BLaER1 (cell line): ENCODE results near the gene TIE1.

Experiments used
- H3K27ac ChIP-seq: shearing (Covaris generic); formaldehyde crosslinking; 2 replicates; pipeline ENCODE4 v1.8.1; 2022
- H3K27me3 ChIP-seq: shearing (Covaris generic); formaldehyde crosslinking; 2 replicates; pipeline ENCODE4 v1.8.1; 2022
- H3K36me3 ChIP-seq: shearing (Covaris generic); formaldehyde crosslinking; 2 replicates; pipeline ENCODE4 v1.8.1; 2022
- H3K4me1 ChIP-seq: shearing (Covaris generic); formaldehyde crosslinking; 2 replicates; pipeline ENCODE4 v1.8.1; 2022
- H3K4me2 ChIP-seq: shearing (Covaris generic); formaldehyde crosslinking; 2 replicates; pipeline ENCODE4 v1.8.1; 2022
- H3K4me3 ChIP-seq: shearing (Covaris generic); formaldehyde crosslinking; 2 replicates; pipeline ENCODE4 v1.8.1; 2022
- H3K9ac ChIP-seq: shearing (Covaris generic); formaldehyde crosslinking; 2 replicates; pipeline ENCODE4 v1.8.1; 2022
- H3K9me3 ChIP-seq: shearing (Covaris generic); formaldehyde crosslinking; 2 replicates; pipeline ENCODE4 v1.8.1; 2022
- H4K20me1 ChIP-seq: shearing (Covaris generic); formaldehyde crosslinking; 2 replicates; pipeline ENCODE4 v1.8.1; 2022
- Cebpa-rat ChIP-seq: shearing (Covaris generic); IDR thresholded peaks from 2 replicates; pipeline ENCODE4 v1.8.1; 2022

TIE1 gene

GRCh38 chr1:43358121-43358745 lies 57.5 kb downstream of the TIE1 start:
- Histone ChIP-seq H3K9me3 (no peaks in the 10 kb centered on the region), H4K20me1 (peaks cover 38% of the 10 kb centered on the region), H3K36me3 (peaks cover 37% of the 10 kb centered on the region), H3K9ac (peak overlapping the region; percentile 94), H3K4me2 (peak overlapping the region; percentile 93), H3K27ac (peak overlapping the region; percentile 87), H3K4me3 (peak overlapping the region; percentile 82), H3K4me1 (peaks cover 43% of the 10 kb centered on the region), H3K27me3 (no peaks in the 10 kb centered on the region)
- no peak for TF ChIP-seq Cebpa-rat

- Histone ChIP-seq H3K27me3 (no peaks in the 10 kb centered on the region), H3K36me3 (peaks cover 45% of the 10 kb centered on the region), H3K4me3 (peak within 1 kb of the TSS; percentile 82), H3K27ac (peak within 1 kb of the TSS; percentile 87), H4K20me1 (peaks cover 38% of the 10 kb centered on the region), H3K4me1 (peaks cover 47% of the 10 kb centered on the region), H3K4me2 (peak within 1 kb of the TSS; percentile 93), H3K9me3 (no peaks in the 10 kb centered on the region), H3K9ac (peak within 1 kb of the TSS; percentile 94)
- no peak for TF ChIP-seq Cebpa-rat
These were observed 58.2 kb downstream of the TIE1 start, which contains the start of gene CDC20 for GRCh38 chr1:43358746-43359693. Gene CDC20 (plus strand): TSS chr1:43358981. CDS start chr1:43359216, 235 bp downstream.

- H3K36me3 ChIP-seq = peaks cover 52% of the 10 kb centered on the region
- no peaks in the 10 kb centered on the region for H3K9me3 ChIP-seq
- peaks cover 38% of the 10 kb centered on the region for H4K20me1 ChIP-seq
- TF ChIP-seq Cebpa-rat = no peak
- peak overlapping the region; percentile 82; the same call in 1 of the 2 replicates for H3K27ac ChIP-seq
- H3K4me1 ChIP-seq = peaks cover 47% of the 10 kb centered on the region
- peak overlapping the region; percentile 89 for H3K4me2 ChIP-seq
- peak overlapping the region; percentile 84 for H3K9ac ChIP-seq
- peak overlapping the region; percentile 82 for H3K4me3 ChIP-seq
- H3K27me3 ChIP-seq = no peaks in the 10 kb centered on the region
These were observed 58.9 kb downstream of the TIE1 start for GRCh38 chr1:43359696-43360095.

- TF ChIP-seq Cebpa-rat = no peak
- Histone ChIP-seq H3K4me3 (peak overlapping the region; percentile 82), H3K9ac (peak overlapping the region; percentile 35; the same call in 1 of the 2 replicates), H3K27me3 (no peaks in the 10 kb centered on the region), H3K27ac (no peak overlapping the region), H3K4me2 (peak overlapping the region; percentile 89), H3K36me3 (peaks cover 61% of the 10 kb centered on the region), H3K4me1 (peaks cover 51% of the 10 kb centered on the region), H3K9me3 (no peaks in the 10 kb centered on the region), H4K20me1 (peaks cover 42% of the 10 kb centered on the region)
These were observed 59.8 kb downstream of the TIE1 start for GRCh38 chr1:43360616-43361015.

- peaks cover 54% of the 10 kb centered on the region for H4K20me1 ChIP-seq
- peaks cover 65% of the 10 kb centered on the region for H3K36me3 ChIP-seq
- H3K27ac ChIP-seq = no peak overlapping the region
- H3K4me2 ChIP-seq = no peak overlapping the region
- no peak overlapping the region for H3K4me3 ChIP-seq
- H3K9me3 ChIP-seq = no peaks in the 10 kb centered on the region
- no peak overlapping the region for H3K9ac ChIP-seq
- TF ChIP-seq Cebpa-rat = no peak
- peaks cover 56% of the 10 kb centered on the region for H3K4me1 ChIP-seq
- no peaks in the 10 kb centered on the region for H3K27me3 ChIP-seq
These were observed 62.6 kb downstream of the TIE1 start for GRCh38 chr1:43363283-43363934.

GRCh38 chr1:43363935-43364525 lies 63.2 kb downstream of the TIE1 start:
- Histone ChIP-seq H3K27me3 (no peaks in the 10 kb centered on the region), H3K4me1 (peaks cover 62% of the 10 kb centered on the region), H3K27ac (no peak overlapping the region), H3K9ac (no peak overlapping the region), H3K4me2 (no peak overlapping the region), H3K9me3 (no peaks in the 10 kb centered on the region), H3K4me3 (no peak overlapping the region), H4K20me1 (peaks cover 53% of the 10 kb centered on the region), H3K36me3 (peaks cover 65% of the 10 kb centered on the region)
- no peak for TF ChIP-seq Cebpa-rat

GRCh38 chr1:43365678-43366077 lies 64.9 kb downstream of the TIE1 start:
- peaks cover 54% of the 10 kb centered on the region for H3K36me3 ChIP-seq
- no peaks in the 10 kb centered on the region for H3K9me3 ChIP-seq
- peak overlapping the region; percentile 95 for H3K4me2 ChIP-seq
- TF ChIP-seq Cebpa-rat = no peak
- H3K9ac ChIP-seq = peak overlapping the region; percentile 45; the same call in 1 of the 2 replicates
- no peaks in the 10 kb centered on the region for H3K27me3 ChIP-seq
- peaks cover 48% of the 10 kb centered on the region for H3K4me1 ChIP-seq
- H4K20me1 ChIP-seq = peaks cover 37% of the 10 kb centered on the region
- 0 out of 2 replicates have a peak overlapping the region, but pooled peaks have one; percentile 5 for H3K27ac ChIP-seq
- H3K4me3 ChIP-seq = no peak overlapping the region

GRCh38 chr1:43366179-43366578 lies 65.4 kb downstream of the TIE1 start:
- TF ChIP-seq Cebpa-rat = no peak
- peak overlapping the region; percentile 79 for H3K4me3 ChIP-seq
- H3K27ac ChIP-seq = 0 out of 2 replicates have a peak overlapping the region, but pooled peaks have one; percentile 88
- peak overlapping the region; percentile 86; the same call in 1 of the 2 replicates for H3K9ac ChIP-seq
- H4K20me1 ChIP-seq = peaks cover 32% of the 10 kb centered on the region
- peak overlapping the region; percentile 95 for H3K4me2 ChIP-seq
- H3K9me3 ChIP-seq = no peaks in the 10 kb centered on the region
- peaks cover 43% of the 10 kb centered on the region for H3K4me1 ChIP-seq
- H3K27me3 ChIP-seq = no peaks in the 10 kb centered on the region
- peaks cover 49% of the 10 kb centered on the region for H3K36me3 ChIP-seq

GRCh38 chr1:43366601-43367025 lies 65.8 kb downstream of the TIE1 start:
- peak overlapping the region; percentile 88 for H3K27ac ChIP-seq
- peak overlapping the region; percentile 95 for H3K4me2 ChIP-seq
- H3K27me3 ChIP-seq = no peaks in the 10 kb centered on the region
- no peak for TF ChIP-seq Cebpa-rat
- no peaks in the 10 kb centered on the region for H3K9me3 ChIP-seq
- H3K4me3 ChIP-seq = peak overlapping the region; percentile 79
- peaks cover 28% of the 10 kb centered on the region for H4K20me1 ChIP-seq
- peaks cover 38% of the 10 kb centered on the region for H3K4me1 ChIP-seq
- H3K9ac ChIP-seq = peak overlapping the region; percentile 86
- peaks cover 44% of the 10 kb centered on the region for H3K36me3 ChIP-seq
